ENCODE measurements around the gene TGFB3.
"Not testable (repeated sequence)": the region's sequence is repeated elsewhere in the genome, so short reads cannot be mapped to it uniquely, and the experiment has no call there.

The TGFB3 gene

GRCh38 chr14:75926431-75927115, 55.2 kb downstream of the TGFB3 start:
- TF ChIP-seq CTCF (conservative IDR thresholded peaks at IDR 0.05; ENCODE audit: low read depth, low read length) = no peak
- no peak overlapping the region for H3K4me3 ChIP-seq (ENCODE audit: low read depth, low read length)
- no peak for DNase-seq (ENCODE audit: low read depth)

GRCh38 chr14:75925141-75925840, 56.5 kb downstream of the TGFB3 start:
- DNase-seq (ENCODE audit: low read depth); H3K4me3 ChIP-seq (ENCODE audit: low read depth, low read length): not testable (repeated sequence)

DNA sequence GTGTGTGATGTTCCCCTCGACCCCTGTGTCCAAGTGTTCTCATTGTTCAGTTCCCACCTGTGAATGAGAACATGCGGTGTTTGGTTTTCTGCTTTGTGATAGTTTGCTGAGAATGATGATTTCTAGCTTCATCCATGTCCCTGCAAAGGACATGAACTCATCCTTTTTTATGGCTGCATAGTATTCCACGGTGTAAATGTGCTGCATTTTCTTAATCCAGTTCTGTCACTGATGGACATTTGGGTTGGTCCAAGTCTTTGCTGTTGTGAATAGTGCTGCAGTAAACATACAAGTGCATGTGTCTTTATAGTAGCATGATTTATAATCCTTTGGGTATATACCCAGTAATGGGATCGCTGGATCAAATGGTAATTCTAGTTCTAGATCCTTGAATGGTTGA, 61.4 kb downstream of the TGFB3 start:
- not testable (repeated sequence) for H3K4me3 ChIP-seq (ENCODE audit: low read depth, low read length); DNase-seq (ENCODE audit: low read depth)

GRCh38 chr14:75917946-75918335, 63.9 kb downstream of the TGFB3 start:
- no peak overlapping the region for H3K4me3 ChIP-seq (ENCODE audit: low read depth, low read length)
- DNase-seq (ENCODE audit: low read depth) = no peak
- no peak for TF ChIP-seq CTCF (conservative IDR thresholded peaks at IDR 0.05; ENCODE audit: low read depth, low read length)

- no peak overlapping the region for H3K4me3 ChIP-seq (ENCODE audit: low read depth, low read length)
- DNase-seq (ENCODE audit: low read depth) = no peak
- no peak for TF ChIP-seq CTCF (conservative IDR thresholded peaks at IDR 0.05; ENCODE audit: low read depth, low read length)
Observed at GRCh38 chr14:75917322-75917945, 64.4 kb downstream of the TGFB3 start.

DNA sequence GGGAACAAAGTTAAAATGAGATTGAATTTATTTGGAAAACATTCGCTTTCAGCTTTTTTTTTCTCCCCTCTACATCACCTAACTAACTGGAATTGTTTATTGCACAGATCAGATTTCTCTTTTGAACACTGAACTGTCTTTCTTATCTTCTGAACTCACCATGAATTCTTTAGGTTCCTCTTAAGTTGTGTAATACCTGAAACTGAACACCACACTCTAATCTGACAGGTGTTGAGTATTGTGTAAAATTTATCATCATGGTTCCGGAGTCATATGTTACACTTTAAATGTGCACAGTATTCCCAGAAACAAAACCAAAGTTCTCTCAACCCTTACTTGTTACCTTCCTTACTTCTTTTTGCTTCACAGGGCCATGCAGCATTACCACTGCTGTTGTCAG, 66.8 kb downstream of the TGFB3 start:
- TF ChIP-seq CTCF (conservative IDR thresholded peaks at IDR 0.05; ENCODE audit: low read depth, low read length) = no peak
- H3K4me3 ChIP-seq (ENCODE audit: low read depth, low read length) = no peak overlapping the region
- peak; percentile 23 for DNase-seq (ENCODE audit: low read depth)

DNA sequence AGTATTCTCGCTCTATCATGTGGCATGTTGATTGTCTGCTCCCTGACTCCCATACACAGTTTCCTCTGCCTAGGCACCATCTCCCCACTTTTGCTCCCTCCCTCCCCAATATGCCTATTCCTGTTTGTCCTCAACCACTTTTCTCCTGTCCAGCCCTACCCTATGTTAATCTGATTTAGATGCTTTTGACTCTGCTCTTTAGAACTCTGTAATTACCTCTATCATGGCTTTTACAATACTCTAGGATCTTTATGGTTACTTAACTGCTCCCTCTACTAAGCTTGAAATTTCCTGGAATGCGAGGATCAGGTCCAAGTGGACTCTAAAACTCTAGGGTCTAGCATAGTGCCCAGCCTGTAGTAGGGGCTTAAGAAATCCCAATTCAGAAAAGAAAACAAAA, 68.6 kb downstream of the TGFB3 start:
- no peak overlapping the region for H3K4me3 ChIP-seq (ENCODE audit: low read depth, low read length)
- no peak for DNase-seq (ENCODE audit: low read depth)
- TF ChIP-seq CTCF (conservative IDR thresholded peaks at IDR 0.05; ENCODE audit: low read depth, low read length) = no peak

- H3K4me3 ChIP-seq (ENCODE audit: low read depth, low read length) = no peak overlapping the region
- peak; percentile 67 for DNase-seq (ENCODE audit: low read depth)
- no peak for TF ChIP-seq CTCF (conservative IDR thresholded peaks at IDR 0.05; ENCODE audit: low read depth, low read length)
Observed at GRCh38 chr14:75911883-75912282, 69.9 kb downstream of the TGFB3 start.

Data from choroid plexus epithelial cell (primary cell).